Aortic smooth muscle cell (primary cell): Measurements from ENCODE around the gene MCM3AP. TPM values are rescaled to one million over a fixed set of nuclear protein-coding genes. Genes with fewer than 3 reads are reported as not detected.

Experiments used
- total RNA-seq: library from RNA; depleted of rRNA; stranded (reverse); fragments of >200 nt; gene quantifications from 2 replicates; pipeline ENCODE4 v1.2.3, GENCODE V29; 2014

The MCM3AP gene
- total RNA-seq, result 78.2 and 83.1 TPM in 2 replicates

DNA sequence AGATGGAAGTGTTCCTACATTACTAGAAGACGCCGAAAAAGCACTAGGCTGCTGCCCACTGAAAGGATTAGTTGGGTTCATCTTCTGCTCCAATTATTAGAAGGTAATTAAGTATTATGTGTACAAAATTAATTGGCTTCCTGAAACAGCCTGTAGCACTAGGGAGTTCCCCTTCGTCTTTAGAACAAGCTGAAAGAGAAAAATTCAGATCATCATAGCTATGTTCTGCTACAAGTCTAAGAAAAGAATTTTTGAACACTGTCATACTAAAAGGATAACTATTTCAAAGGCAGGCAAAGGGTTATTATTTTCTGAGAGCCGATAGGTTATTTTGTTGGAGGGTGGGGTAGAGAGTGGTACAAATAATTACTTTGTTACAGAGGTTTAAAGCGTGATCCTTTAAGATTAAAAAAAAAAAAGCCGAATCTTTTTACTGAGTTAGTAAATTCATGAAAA, at the start of gene MCM3AP:
MCM3AP (minus strand) TSS at position 406 of the 456 bp plus-strand sequence; CDS start at position 81, 325 bp downstream.

DNA sequence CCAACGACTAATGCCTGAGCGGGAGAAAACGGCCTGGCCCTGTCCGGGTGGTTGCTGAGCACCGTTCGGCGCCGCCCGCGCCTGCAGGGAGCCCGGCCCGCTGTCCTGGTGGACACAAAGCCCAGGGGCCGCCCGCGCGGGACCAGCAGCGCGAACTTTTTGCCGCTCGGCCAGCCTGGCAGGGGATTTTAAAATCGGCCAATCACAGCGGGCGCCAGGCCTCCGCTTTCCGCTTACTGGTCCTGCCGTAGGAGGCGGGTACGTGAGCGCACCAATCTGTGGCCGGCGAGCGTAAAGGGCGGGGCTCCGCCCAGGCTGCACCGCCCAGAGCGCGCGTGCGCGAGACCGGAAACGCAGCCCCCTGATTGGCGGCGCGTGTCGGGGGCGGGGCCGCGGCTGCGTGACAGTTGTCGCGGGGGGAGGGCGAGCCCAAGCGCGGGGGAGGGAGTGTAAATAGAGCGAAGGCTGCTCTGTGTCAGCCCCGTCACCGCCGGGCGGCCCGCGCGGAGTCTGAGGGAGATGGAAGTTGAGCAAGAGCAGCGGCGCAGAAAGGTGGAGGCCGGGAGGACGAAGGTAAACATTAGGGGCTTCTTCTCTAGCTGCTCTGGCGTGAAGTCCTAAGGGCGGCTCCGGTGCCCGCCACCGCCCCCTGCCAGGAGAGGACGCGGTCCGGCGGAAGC, 38.4 kb upstream of the MCM3AP start, which contains the start of the genes C21orf58 and PCNT:
C21orf58 (minus strand) TSS at position 161 of the 680 bp plus-strand sequence. CDS start 1,132 bp downstream, outside the sequence.
PCNT (plus strand) TSS at position 447 of the 680 bp plus-strand sequence; CDS start at position 520, 73 bp downstream.

DNA sequence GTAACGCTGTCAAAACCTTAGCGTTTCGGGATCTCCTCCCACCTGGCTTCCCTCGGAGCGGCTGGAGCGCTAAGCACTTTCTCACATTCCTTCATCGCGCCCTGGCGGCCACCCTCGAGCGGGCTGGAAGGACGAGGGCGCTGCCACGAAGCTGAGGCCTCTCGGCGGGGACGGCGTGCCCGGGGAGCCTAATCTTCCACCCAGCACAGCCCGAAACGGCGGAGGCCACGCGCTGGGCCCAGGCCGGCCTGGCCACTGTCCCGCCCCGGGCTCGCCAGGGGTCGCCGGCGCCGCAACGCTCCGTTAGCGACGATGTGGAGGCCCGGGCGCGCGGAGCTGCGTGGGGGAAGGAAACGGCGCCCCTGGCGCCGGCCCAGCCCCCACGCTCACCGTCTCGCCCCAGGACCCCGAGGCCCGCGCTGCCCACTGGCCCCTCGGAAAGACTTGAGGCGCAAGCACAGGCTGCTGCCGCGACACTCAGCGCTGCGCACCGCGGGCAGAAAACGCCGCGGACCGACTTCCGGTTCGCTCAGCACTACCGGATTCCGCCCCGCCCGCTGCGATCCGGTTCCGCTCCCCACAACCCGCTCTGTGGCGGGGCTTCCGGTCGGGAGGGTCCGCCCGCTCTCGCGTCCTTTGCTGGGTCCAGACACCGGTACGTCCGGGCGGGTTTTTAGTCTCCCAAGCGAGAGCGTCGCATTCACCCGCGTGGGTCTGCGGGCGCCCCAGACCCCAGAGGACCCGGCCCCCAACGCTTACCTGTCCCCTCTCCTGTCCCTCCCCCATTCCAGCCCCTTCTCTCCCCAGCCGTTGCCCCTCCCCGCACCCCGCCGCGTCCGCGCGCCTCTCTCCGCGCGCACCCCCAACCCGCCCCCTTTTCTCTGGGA, 593 bp upstream of the MCM3AP start, which contains the start of gene YBEY:
YBEY (plus strand) TSS at position 582 of the 887 bp plus-strand sequence. CDS start 572 bp downstream, outside the sequence.

DNA sequence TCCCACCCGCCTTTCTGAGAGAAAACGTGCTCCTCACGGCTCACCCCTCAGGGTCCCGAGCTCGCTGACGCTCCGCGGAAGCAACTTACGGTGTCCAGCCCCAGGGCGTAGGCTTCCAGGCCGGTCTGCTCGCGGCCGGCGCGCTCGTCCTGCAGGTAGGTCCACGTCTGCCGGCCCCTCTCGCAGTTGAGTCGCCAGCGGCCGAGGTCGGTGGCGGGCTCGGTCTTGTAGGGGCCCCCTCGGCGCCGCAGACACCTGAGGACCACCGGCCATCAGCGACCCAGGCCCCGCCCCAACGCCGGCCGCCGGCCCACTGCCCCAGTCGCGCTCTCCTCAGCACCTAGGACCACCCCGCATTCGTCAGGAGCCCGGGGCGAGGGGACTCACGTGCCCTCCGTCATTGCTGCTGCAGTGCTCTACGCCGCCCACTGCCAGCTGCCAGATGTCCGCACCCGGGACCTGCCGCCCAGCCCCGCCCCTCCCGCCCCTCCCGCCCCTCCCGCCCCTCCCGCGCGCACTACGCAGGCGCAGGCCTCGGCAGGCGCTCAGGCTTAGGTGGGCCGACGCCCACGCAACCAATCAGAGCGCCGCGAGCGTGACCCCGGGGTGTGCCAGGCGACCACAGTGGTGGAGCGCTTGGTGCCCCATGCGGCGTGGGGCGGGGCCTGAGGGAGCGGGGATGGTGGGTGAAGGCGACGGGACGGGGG, 56.9 kb downstream of the MCM3AP start, which contains the start of gene LSS:
LSS (minus strand) TSS at position 430 of the 707 bp plus-strand sequence; CDS start at position 401, 29 bp downstream.

Other genes starting within 250 kb of the MCM3AP start
- 1,217 and 1,284 TPM in 2 replicates for gene COL6A2, start 187.5 kb downstream of the MCM3AP start, total RNA-seq
- 0.13 TPM in 1 of 2 replicates, not detected in the other for gene FTCD, start 130.0 kb downstream of the MCM3AP start, total RNA-seq
- gene SPATC1L, start 101.2 kb downstream of the MCM3AP start, total RNA-seq, result 3.8 and 4.7 TPM in 2 replicates
- 74.1 and 114 TPM in 2 replicates for gene LSS, start 56.8 kb downstream of the MCM3AP start, total RNA-seq
- gene YBEY, start 731 bp upstream of the MCM3AP start, total RNA-seq, result 11.5 and 14.7 TPM in 2 replicates
- gene C21orf58, start 38.3 kb upstream of the MCM3AP start, total RNA-seq, result 3.4 and 6.2 TPM in 2 replicates
- 26.3 and 26.4 TPM in 2 replicates for gene PCNT, start 38.5 kb upstream of the MCM3AP start, total RNA-seq
- gene DIP2A, start 173.3 kb upstream of the MCM3AP start, total RNA-seq, result 21.5 and 25.0 TPM in 2 replicates